ENCODE data around the gene NDUFA7.

DNA sequence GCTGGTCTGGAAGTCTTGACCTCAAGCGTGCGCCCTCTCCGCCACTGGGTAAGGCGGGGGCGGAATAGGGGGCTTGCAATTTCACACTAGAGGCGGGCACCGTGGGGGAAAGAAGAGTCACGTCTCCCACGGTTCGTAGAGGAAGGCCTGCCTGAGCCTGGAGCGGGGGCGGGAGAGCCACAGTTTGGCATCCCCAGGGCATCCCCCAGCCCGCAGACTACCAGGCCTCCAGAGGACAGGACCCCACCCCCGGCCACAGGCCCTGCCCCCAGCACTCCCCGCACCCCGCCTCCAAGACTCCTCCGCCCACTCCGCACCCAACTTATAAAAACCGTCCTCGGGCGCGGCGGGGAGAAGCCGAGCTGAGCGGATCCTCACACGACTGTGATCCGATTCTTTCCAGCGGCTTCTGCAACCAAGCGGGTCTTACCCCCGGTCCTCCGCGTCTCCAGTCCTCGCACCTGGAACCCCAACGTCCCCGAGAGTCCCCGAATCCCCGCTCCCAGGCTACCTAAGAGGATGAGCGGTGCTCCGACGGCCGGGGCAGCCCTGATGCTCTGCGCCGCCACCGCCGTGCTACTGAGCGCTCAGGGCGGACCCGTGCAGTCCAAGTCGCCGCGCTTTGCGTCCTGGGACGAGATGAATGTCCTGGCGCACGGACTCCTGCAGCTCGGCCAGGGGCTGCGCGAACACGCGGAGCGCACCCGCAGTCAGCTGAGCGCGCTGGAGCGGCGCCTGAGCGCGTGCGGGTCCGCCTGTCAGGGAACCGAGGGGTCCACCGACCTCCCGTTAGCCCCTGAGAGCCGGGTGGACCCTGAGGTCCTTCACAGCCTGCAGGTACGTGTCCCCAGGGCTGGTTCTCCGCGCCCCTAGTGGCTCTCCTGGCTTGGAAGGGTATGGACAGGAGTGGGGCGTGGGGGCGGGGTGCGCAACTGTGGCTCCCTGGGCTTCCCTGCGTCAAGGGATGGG is 42.9 kb upstream of the NDUFA7 start, which contains the start of gene ANGPTL4:
- TF ChIP-seq, protein P1, sequence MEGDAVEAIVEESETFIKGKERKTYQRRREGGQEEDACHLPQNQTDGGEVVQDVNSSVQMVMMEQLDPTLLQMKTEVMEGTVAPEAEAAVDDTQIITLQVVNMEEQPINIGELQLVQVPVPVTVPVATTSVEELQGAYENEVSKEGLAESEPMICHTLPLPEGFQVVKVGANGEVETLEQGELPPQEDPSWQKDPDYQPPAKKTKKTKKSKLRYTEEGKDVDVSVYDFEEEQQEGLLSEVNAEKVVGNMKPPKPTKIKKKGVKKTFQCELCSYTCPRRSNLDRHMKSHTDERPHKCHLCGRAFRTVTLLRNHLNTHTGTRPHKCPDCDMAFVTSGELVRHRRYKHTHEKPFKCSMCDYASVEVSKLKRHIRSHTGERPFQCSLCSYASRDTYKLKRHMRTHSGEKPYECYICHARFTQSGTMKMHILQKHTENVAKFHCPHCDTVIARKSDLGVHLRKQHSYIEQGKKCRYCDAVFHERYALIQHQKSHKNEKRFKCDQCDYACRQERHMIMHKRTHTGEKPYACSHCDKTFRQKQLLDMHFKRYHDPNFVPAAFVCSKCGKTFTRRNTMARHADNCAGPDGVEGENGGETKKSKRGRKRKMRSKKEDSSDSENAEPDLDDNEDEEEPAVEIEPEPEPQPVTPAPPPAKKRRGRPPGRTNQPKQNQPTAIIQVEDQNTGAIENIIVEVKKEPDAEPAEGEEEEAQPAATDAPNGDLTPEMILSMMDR (IDR thresholded peaks at IDR 0.05), result no peak
- TF ChIP-seq POLR2A (IDR thresholded peaks at IDR 0.05) (peak in 1 of 2 donors; percentile 72), EP300 (IDR thresholded peaks at IDR 0.05) (no peak)

Measured in suprapubic skin (tissue), 3 donors.